MM.1S (cell line): ENCODE results near the gene EXOC4.

ENCODE experiments used
- DNase-seq: peaks from one replicate; pipeline ENCODE4 v3.0.0-alpha.2; 2015
- H2AFZ ChIP-seq: fragments of 300-600 bp; sonication (generic); 2 replicates; pipeline ENCODE4 v1.6.0; 2016; ENCODE audit warnings: antibody characterized with exemption, low read length
- H3F3A ChIP-seq: fragments of 300-600 bp; sonication (generic); 2 replicates; pipeline ENCODE4 v1.6.1; 2016; ENCODE audit warnings: mild to moderate bottlenecking, antibody characterized with exemption, low read length, moderate library complexity, mixed read lengths; ENCODE audit not compliant: insufficient read depth
- H3K27ac ChIP-seq: fragments of 300-600 bp; sonication (generic); 2 replicates; pipeline ENCODE4 v1.5.1; 2016; ENCODE audit warnings: mild to moderate bottlenecking, low read length
- H3K27me3 ChIP-seq: fragments of 300-600 bp; sonication (generic); replicated peaks from 2 replicates; pipeline ENCODE4 v1.6.0; 2016; ENCODE audit warnings: low read length; ENCODE audit not compliant: insufficient read depth
- H3K36me3 ChIP-seq: fragments of 300-600 bp; sonication (generic); replicated peaks from 2 replicates; pipeline ENCODE4 v1.6.1; 2016; ENCODE audit warnings: mild to moderate bottlenecking, low read length, mixed read lengths; ENCODE audit not compliant: insufficient read depth
- H3K4me1 ChIP-seq: fragments of 300-600 bp; sonication (generic); 2 replicates; pipeline ENCODE4 v1.6.1; 2016; ENCODE audit warnings: low read length, mixed read lengths
- H3K4me2 ChIP-seq: fragments of 300-600 bp; sonication (generic); 2 replicates; pipeline ENCODE4 v1.6.0; 2016; ENCODE audit warnings: low read depth, low read length
- H3K4me3 ChIP-seq: fragments of 300-600 bp; sonication (generic); 2 replicates; pipeline ENCODE4 v1.5.1; 2016; ENCODE audit warnings: low read length, mixed read lengths
- H3K79me2 ChIP-seq: fragments of 300-600 bp; sonication (generic); 2 replicates; pipeline ENCODE4 v1.6.1; 2016; ENCODE audit warnings: mixed run types, low read length, mixed read lengths
- H3K9ac ChIP-seq: fragments of 300-600 bp; sonication (generic); 2 replicates; pipeline ENCODE4 v1.6.1; 2016; ENCODE audit warnings: low read length, mixed read lengths
- H3K9me2 ChIP-seq: fragments of 300-600 bp; sonication (generic); replicated peaks from 2 replicates; pipeline ENCODE4 v1.6.1; 2016; ENCODE audit warnings: mild to moderate bottlenecking, low read length, mixed read lengths; ENCODE audit not compliant: insufficient read depth
- H3K9me3 ChIP-seq: fragments of 300-600 bp; sonication (generic); replicated peaks from 2 replicates; pipeline ENCODE4 v1.6.1; 2016; ENCODE audit warnings: mild to moderate bottlenecking, low read length, mixed read lengths; ENCODE audit not compliant: insufficient read depth
- H4K20me1 ChIP-seq: fragments of 300-600 bp; sonication (generic); 2 replicates; pipeline ENCODE4 v1.6.1; 2016; ENCODE audit warnings: mild to moderate bottlenecking, low read length, moderate library complexity, mixed read lengths; ENCODE audit not compliant: insufficient read depth
- EZH2 ChIP-seq: fragments of 300-600 bp; sonication (generic); optimal IDR thresholded peaks from 2 replicates; pipeline ENCODE3; 2017; ENCODE audit warnings: low read depth, mild to moderate bottlenecking, antibody characterized with exemption, low read length, mixed read lengths
- EZH2phosphoT487 ChIP-seq: fragments of 300-600 bp; sonication (generic); IDR thresholded peaks from 2 replicates; pipeline ENCODE4 v1.6.1; 2018; ENCODE audit warnings: antibody characterized with exemption, low read length
- TF ChIP-seq, protein P1 (sequence below): fragments of 300-600 bp; sonication (generic); IDR thresholded peaks from 2 replicates; pipeline ENCODE4 v1.5.1; 2016; ENCODE audit warnings: antibody characterized with exemption, low read length, mixed read lengths

The EXOC4 gene

GRCh38 chr7:133959505-133959904, 706.6 kb downstream of the EXOC4 start:
- Histone ChIP-seq H3K4me3 (no peak overlapping the region), H3F3A (no peaks in the 10 kb centered on the region), H3K9me3 (no peaks in the 10 kb centered on the region), H3K79me2 (no peaks in the 10 kb centered on the region), H4K20me1 (no peaks in the 10 kb centered on the region), H3K9ac (no peak overlapping the region), H3K27me3 (no peaks in the 10 kb centered on the region), H3K36me3 (no peaks in the 10 kb centered on the region), H3K4me2 (no peak overlapping the region), H3K9me2 (no peaks in the 10 kb centered on the region), H2AFZ (no peak overlapping the region), H3K27ac (no peak overlapping the region), H3K4me1 (no peaks in the 10 kb centered on the region)
- no peak for DNase-seq
- TF ChIP-seq EZH2 (no peak), EZH2phosphoT487 (no peak)
- TF ChIP-seq, protein P1, sequence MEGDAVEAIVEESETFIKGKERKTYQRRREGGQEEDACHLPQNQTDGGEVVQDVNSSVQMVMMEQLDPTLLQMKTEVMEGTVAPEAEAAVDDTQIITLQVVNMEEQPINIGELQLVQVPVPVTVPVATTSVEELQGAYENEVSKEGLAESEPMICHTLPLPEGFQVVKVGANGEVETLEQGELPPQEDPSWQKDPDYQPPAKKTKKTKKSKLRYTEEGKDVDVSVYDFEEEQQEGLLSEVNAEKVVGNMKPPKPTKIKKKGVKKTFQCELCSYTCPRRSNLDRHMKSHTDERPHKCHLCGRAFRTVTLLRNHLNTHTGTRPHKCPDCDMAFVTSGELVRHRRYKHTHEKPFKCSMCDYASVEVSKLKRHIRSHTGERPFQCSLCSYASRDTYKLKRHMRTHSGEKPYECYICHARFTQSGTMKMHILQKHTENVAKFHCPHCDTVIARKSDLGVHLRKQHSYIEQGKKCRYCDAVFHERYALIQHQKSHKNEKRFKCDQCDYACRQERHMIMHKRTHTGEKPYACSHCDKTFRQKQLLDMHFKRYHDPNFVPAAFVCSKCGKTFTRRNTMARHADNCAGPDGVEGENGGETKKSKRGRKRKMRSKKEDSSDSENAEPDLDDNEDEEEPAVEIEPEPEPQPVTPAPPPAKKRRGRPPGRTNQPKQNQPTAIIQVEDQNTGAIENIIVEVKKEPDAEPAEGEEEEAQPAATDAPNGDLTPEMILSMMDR: no peak

- Histone ChIP-seq H3K27ac (no peak overlapping the region), H3K9me3 (no peaks in the 10 kb centered on the region), H3K9me2 (no peaks in the 10 kb centered on the region), H3K4me1 (no peaks in the 10 kb centered on the region), H3K36me3 (no peaks in the 10 kb centered on the region), H3F3A (no peaks in the 10 kb centered on the region), H3K79me2 (no peaks in the 10 kb centered on the region), H2AFZ (no peak overlapping the region), H3K4me2 (no peak overlapping the region), H3K9ac (no peak overlapping the region), H3K27me3 (no peaks in the 10 kb centered on the region), H4K20me1 (no peaks in the 10 kb centered on the region), H3K4me3 (no peak overlapping the region)
- no peak for DNase-seq
- TF ChIP-seq, protein P1: no peak
- TF ChIP-seq EZH2phosphoT487 (no peak), EZH2 (no peak)
Measured at GRCh38 chr7:133961724-133962123, 708.8 kb downstream of the EXOC4 start.

GRCh38 chr7:133962646-133963045, 709.8 kb downstream of the EXOC4 start:
- Histone ChIP-seq H3K4me1 (no peaks in the 10 kb centered on the region), H3K79me2 (no peaks in the 10 kb centered on the region), H3K9me2 (no peaks in the 10 kb centered on the region), H4K20me1 (no peaks in the 10 kb centered on the region), H3K4me2 (no peak overlapping the region), H3K4me3 (no peak overlapping the region), H3K36me3 (no peaks in the 10 kb centered on the region), H2AFZ (no peak overlapping the region), H3K9ac (no peak overlapping the region), H3K9me3 (no peaks in the 10 kb centered on the region), H3F3A (no peaks in the 10 kb centered on the region), H3K27me3 (no peaks in the 10 kb centered on the region), H3K27ac (no peak overlapping the region)
- TF ChIP-seq, protein P1: no peak
- TF ChIP-seq EZH2phosphoT487 (no peak), EZH2 (no peak)
- no peak for DNase-seq

GRCh38 chr7:133963629-133964028, 710.8 kb downstream of the EXOC4 start:
- H3K27me3 ChIP-seq: no peaks in the 10 kb centered on the region
- H3K36me3 ChIP-seq: no peaks in the 10 kb centered on the region
- H3K9ac ChIP-seq: no peak overlapping the region
- no peaks in the 10 kb centered on the region for H4K20me1 ChIP-seq
- H3K4me3 ChIP-seq: no peak overlapping the region
- H3K4me2 ChIP-seq: no peak overlapping the region
- no peaks in the 10 kb centered on the region for H3K9me3 ChIP-seq
- TF ChIP-seq, protein P1: no peak
- no peak for TF ChIP-seq EZH2phosphoT487
- TF ChIP-seq EZH2: no peak
- no peak for DNase-seq
- H3K4me1 ChIP-seq: no peaks in the 10 kb centered on the region
- no peaks in the 10 kb centered on the region for H3K79me2 ChIP-seq
- no peak overlapping the region for H3K27ac ChIP-seq
- no peak overlapping the region for H2AFZ ChIP-seq
- no peaks in the 10 kb centered on the region for H3F3A ChIP-seq
- H3K9me2 ChIP-seq: no peaks in the 10 kb centered on the region
